WTC11 (cell line): ENCODE data around the gene LAPTM4A. TPM values are rescaled to one million over a fixed set of nuclear protein-coding genes. Genes with fewer than 3 reads are reported as not detected.

ENCODE experiments used
- ATAC-seq: fragments of 200-7000 bp; cut with Tn5 transposase; 2 replicates; pipeline ENCODE4 v1.10.0; 2021; ENCODE audit warnings: mild to moderate bottlenecking, moderate library complexity
- CTCF ChIA-PET: fragments of 300-600 bp; sonication (Branson Sonifier 250); formaldehyde crosslinking; loops from one replicate; lab custom pipeline; 2021; ENCODE audit warnings: antibody characterized with exemption; lab: Charles Lee
- POLR2A ChIA-PET: fragments of 350-600 bp; sonication (Branson Sonifier 250); formaldehyde crosslinking; loops from one replicate; lab custom pipeline; 2021; ENCODE audit warnings: antibody characterized with exemption; lab: Charles Lee
- DNase-seq: peaks from one replicate; pipeline ENCODE4 v3.0.0; 2021; ENCODE audit warnings: low spot score
- H3K27ac Mint-ChIP-seq: 2 replicates; pipeline ENCODE4 v1.8.0; 2021; ENCODE audit warnings: mixed read lengths
- H3K27me3 Mint-ChIP-seq: 2 replicates; pipeline ENCODE4 v1.8.0; 2021; ENCODE audit warnings: low read depth, mild to moderate bottlenecking, moderate library complexity, mixed read lengths
- H3K36me3 Mint-ChIP-seq: 2 replicates; pipeline ENCODE4 v1.8.0; 2021; ENCODE audit warnings: mixed read lengths
- H3K4me1 Mint-ChIP-seq: 2 replicates; pipeline ENCODE4 v1.8.0; 2022; ENCODE audit warnings: mixed read lengths
- H3K4me3 Mint-ChIP-seq: 2 replicates; pipeline ENCODE4 v1.8.0; 2021; ENCODE audit warnings: mild to moderate bottlenecking, moderate library complexity, mixed read lengths
- H3K9me3 Mint-ChIP-seq: 2 replicates; pipeline ENCODE4 v1.8.0; 2021; ENCODE audit warnings: mixed read lengths
- NFE2L1 ChIP-seq: sonication (generic); formaldehyde crosslinking; IDR thresholded peaks from 2 replicates; pipeline ENCODE4 v1.8.1; 2023; ENCODE audit warnings: missing genetic modification reagents
- NR3C1 ChIP-seq: sonication (generic); formaldehyde crosslinking; conservative IDR thresholded peaks from 2 replicates; pipeline ENCODE4 v1.8.1; 2023; ENCODE audit warnings: low read depth, mild to moderate bottlenecking, missing genetic modification reagents
- RELA ChIP-seq: sonication (generic); formaldehyde crosslinking; IDR thresholded peaks from 2 replicates; pipeline ENCODE4 v1.8.1; 2022; ENCODE audit warnings: missing genetic modification reagents, mild to moderate bottlenecking, borderline replicate concordance
- total RNA-seq: library from RNA; stranded (reverse); gene quantifications from 3 replicates; pipeline ENCODE4 v1.2.3, GENCODE V29; 2021
- TF ChIP-seq, protein P1 (sequence below): fragments of 250-450 bp; sonication (Bioruptor Pico); IDR thresholded peaks from 2 replicates; pipeline ENCODE4 v1.8.0; 2021; ENCODE audit warnings: mild to moderate bottlenecking
- TF ChIP-seq, protein P2 (sequence below): sonication (generic); formaldehyde crosslinking; IDR thresholded peaks from 2 replicates; pipeline ENCODE4 v1.8.1; 2022; ENCODE audit warnings: mild to moderate bottlenecking, moderate library complexity, missing genetic modification reagents
- TF ChIP-seq, protein P3 (sequence below): sonication (generic); formaldehyde crosslinking; IDR thresholded peaks from 2 replicates; pipeline ENCODE4 v1.8.0; 2023; ENCODE audit warnings: missing genetic modification reagents
- TF ChIP-seq, protein P4 (sequence below): sonication (generic); formaldehyde crosslinking; IDR thresholded peaks from 2 replicates; pipeline ENCODE4 v1.8.1; 2023; ENCODE audit warnings: mild to moderate bottlenecking, moderate library complexity, missing genetic modification reagents
- TF ChIP-seq, protein P5 (sequence below): fragments of 250-450 bp; sonication (Bioruptor Pico); conservative IDR thresholded peaks from 2 replicates; pipeline ENCODE4 v1.9.0; 2021; ENCODE audit warnings: mild to moderate bottlenecking
- TF ChIP-seq, protein P6 (sequence below): sonication (generic); formaldehyde crosslinking; IDR thresholded peaks from 2 replicates; pipeline ENCODE4 v1.8.1; 2023; ENCODE audit warnings: mild to moderate bottlenecking, missing genetic modification reagents
- TF ChIP-seq, protein P7 (sequence below): fragments of 200-600 bp; IDR thresholded peaks from 2 replicates; pipeline ENCODE4 v1.8.0; 2022; ENCODE audit warnings: antibody characterized with exemption

Gene LAPTM4A
- total RNA-seq, 1 experiment from 2014 or later = 163 TPM

DNA sequence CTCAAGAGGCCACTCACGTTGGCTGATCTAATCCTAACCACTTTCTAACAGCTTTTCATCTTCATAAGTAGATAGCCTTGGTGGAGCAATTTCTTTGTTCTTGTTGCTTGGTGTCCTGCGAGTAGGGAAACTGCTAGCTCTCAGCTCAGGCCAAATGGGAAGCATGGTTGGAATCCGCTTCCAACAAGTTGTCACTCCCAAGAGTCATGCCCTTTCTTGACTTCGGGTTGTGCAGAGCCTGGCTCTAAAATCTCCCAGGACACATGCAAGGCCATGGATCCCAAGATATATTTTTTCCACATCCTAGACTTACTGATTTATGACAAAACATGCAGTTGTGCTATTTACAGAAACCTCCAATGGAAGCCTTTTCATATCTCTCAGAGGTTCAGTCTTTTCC is 31.7 kb downstream of the LAPTM4A start (continued):
- TF ChIP-seq, protein P1, sequence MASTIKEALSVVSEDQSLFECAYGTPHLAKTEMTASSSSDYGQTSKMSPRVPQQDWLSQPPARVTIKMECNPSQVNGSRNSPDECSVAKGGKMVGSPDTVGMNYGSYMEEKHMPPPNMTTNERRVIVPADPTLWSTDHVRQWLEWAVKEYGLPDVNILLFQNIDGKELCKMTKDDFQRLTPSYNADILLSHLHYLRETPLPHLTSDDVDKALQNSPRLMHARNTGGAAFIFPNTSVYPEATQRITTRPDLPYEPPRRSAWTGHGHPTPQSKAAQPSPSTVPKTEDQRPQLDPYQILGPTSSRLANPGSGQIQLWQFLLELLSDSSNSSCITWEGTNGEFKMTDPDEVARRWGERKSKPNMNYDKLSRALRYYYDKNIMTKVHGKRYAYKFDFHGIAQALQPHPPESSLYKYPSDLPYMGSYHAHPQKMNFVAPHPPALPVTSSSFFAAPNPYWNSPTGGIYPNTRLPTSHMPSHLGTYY = no peak
- no peak for TF ChIP-seq NR3C1
- TF ChIP-seq, protein P2, sequence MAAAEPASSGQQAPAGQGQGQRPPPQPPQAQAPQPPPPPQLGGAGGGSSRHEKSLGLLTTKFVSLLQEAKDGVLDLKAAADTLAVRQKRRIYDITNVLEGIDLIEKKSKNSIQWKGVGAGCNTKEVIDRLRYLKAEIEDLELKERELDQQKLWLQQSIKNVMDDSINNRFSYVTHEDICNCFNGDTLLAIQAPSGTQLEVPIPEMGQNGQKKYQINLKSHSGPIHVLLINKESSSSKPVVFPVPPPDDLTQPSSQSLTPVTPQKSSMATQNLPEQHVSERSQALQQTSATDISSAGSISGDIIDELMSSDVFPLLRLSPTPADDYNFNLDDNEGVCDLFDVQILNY = no peak
- TF ChIP-seq, all 79 proteins: peak for 0

DNA sequence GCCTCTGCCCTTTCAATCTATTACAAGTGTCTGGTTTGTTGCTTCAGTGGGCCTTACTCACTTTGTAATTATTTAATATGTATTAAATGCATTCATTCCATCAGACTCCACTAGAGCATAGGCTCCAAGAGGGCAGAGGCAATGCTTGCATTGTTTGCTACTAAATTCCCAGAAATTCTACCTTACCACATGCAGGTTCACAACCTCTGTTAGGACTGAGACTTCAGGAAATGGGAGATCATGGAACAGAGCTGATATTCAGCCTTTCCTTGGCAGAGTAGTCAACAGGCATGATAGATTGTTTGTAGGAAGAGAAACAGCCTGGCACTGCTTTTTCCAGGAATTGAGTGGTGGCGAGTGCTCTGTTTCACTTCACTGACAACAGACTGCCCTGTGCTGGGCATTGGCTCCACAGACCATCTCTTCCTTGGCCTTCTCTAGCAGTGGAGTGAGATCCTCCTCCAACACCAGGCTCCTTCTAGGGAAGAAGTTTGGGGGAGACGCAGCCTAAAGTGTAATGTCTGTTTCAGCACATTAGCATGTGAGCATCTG is 32.8 kb downstream of the LAPTM4A start:
- CTCF ChIA-PET = no interaction called here
- DNase-seq (no peak), ATAC-seq (no peak)
- H3K4me1 Mint-ChIP-seq = peaks cover 3% of the 10 kb centered on the region
- TF ChIP-seq RELA (CRISPR knock-in tag) = no peak
- no peak for TF ChIP-seq NFE2L1 (CRISPR knock-in tag)
- TF ChIP-seq, protein P3, sequence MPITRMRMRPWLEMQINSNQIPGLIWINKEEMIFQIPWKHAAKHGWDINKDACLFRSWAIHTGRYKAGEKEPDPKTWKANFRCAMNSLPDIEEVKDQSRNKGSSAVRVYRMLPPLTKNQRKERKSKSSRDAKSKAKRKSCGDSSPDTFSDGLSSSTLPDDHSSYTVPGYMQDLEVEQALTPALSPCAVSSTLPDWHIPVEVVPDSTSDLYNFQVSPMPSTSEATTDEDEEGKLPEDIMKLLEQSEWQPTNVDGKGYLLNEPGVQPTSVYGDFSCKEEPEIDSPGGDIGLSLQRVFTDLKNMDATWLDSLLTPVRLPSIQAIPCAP (CRISPR knock-in tag) = no peak
- TF ChIP-seq, protein P4, sequence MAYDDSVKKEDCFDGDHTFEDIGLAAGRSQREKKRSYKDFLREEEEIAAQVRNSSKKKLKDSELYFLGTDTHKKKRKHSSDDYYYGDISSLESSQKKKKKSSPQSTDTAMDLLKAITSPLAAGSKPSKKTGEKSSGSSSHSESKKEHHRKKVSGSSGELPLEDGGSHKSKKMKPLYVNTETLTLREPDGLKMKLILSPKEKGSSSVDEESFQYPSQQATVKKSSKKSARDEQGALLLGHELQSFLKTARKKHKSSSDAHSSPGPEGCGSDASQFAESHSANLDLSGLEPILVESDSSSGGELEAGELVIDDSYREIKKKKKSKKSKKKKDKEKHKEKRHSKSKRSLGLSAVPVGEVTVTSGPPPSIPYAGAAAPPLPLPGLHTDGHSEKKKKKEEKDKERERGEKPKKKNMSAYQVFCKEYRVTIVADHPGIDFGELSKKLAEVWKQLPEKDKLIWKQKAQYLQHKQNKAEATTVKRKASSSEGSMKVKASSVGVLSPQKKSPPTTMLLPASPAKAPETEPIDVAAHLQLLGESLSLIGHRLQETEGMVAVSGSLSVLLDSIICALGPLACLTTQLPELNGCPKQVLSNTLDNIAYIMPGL (CRISPR knock-in tag) = no peak
- TF ChIP-seq, protein P5, sequence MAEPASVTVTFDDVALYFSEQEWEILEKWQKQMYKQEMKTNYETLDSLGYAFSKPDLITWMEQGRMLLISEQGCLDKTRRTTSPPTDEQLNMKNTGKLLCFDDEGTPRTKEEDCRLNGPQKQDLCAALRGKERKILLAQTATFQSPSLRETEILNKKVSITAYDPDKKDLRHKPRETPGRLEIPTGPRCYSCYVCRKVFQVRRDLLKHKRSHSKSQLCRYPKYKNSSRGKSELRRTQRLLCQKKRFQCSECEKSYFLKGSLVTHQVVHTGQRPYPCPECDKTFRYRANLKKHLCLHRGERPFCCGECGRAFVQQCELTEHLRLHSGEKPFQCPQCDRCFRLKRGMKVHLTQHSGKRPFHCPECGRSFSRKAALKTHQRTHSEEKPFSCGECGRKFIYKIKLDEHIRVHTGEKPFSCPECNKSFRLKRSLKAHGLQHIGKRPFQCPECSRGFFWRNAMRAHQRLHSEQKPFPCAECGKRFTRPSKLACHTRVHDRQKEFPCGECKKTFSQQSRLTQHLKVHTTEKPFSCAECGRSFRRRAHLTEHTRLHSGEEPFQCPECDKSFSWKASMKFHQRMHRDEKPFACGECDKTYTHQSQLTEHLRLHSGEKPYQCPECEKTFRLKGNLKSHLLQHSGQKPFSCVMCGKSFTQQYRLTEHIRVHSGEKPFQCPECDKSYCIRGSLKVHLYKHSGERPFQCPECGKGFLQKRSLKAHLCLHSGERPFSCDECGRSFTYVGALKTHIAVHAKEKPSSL (CRISPR knock-in tag) = no peak
- TF ChIP-seq, protein P6, sequence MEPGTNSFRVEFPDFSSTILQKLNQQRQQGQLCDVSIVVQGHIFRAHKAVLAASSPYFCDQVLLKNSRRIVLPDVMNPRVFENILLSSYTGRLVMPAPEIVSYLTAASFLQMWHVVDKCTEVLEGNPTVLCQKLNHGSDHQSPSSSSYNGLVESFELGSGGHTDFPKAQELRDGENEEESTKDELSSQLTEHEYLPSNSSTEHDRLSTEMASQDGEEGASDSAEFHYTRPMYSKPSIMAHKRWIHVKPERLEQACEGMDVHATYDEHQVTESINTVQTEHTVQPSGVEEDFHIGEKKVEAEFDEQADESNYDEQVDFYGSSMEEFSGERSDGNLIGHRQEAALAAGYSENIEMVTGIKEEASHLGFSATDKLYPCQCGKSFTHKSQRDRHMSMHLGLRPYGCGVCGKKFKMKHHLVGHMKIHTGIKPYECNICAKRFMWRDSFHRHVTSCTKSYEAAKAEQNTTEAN (CRISPR knock-in tag) = no peak
- peaks cover 14% of the 10 kb centered on the region for H3K27me3 Mint-ChIP-seq
- H3K4me3 Mint-ChIP-seq = no peak overlapping the region
- POLR2A ChIA-PET = no interaction called here
- no peak overlapping the region for H3K27ac Mint-ChIP-seq
- peaks cover 33% of the 10 kb centered on the region for H3K36me3 Mint-ChIP-seq
- peaks cover 47% of the 10 kb centered on the region for H3K9me3 Mint-ChIP-seq

DNA sequence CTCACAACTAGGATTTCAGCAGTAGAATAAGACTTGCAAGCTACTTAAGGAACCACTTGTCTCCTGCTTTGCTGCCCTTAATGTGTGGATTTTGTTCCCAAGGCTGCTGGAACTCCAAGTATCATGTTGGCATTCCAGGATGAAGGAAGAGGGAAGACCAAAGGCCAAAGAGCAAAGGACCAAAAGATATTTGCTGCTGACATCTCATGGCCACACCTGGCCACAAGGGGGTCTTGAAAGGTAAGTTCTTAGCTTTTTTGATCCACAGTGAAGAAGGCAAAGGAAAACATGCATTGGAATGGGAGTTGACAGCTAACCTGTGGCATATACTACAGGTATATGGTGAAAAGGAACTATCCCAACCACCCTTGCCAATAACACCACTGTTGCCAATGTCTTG is 35.1 kb downstream of the LAPTM4A start:
- peaks cover 15% of the 10 kb centered on the region for H3K4me1 Mint-ChIP-seq
- TF ChIP-seq, protein P7, sequence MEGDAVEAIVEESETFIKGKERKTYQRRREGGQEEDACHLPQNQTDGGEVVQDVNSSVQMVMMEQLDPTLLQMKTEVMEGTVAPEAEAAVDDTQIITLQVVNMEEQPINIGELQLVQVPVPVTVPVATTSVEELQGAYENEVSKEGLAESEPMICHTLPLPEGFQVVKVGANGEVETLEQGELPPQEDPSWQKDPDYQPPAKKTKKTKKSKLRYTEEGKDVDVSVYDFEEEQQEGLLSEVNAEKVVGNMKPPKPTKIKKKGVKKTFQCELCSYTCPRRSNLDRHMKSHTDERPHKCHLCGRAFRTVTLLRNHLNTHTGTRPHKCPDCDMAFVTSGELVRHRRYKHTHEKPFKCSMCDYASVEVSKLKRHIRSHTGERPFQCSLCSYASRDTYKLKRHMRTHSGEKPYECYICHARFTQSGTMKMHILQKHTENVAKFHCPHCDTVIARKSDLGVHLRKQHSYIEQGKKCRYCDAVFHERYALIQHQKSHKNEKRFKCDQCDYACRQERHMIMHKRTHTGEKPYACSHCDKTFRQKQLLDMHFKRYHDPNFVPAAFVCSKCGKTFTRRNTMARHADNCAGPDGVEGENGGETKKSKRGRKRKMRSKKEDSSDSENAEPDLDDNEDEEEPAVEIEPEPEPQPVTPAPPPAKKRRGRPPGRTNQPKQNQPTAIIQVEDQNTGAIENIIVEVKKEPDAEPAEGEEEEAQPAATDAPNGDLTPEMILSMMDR = peak; percentile 36; the same call in 1 of the 2 replicates
- TF ChIP-seq, protein P3 (CRISPR knock-in tag) = no peak
- ChIA-PET CTCF (interaction anchor here (0.5 to 3.7 kb wide), 24 partner anchors 9 to 215 kb away, joined by 3 to 62 read pairs (median 8); partner anchors contain the start of genes LAPTM4A and WDR35), POLR2A (no interaction called here)
- peaks cover 29% of the 10 kb centered on the region for H3K9me3 Mint-ChIP-seq
- peak; percentile 35 for DNase-seq
- H3K36me3 Mint-ChIP-seq = peaks cover 19% of the 10 kb centered on the region
- 0 out of 2 replicates have a peak, but pooled peaks have one; percentile 4 for ATAC-seq
- H3K27ac Mint-ChIP-seq = no peak overlapping the region
- H3K4me3 Mint-ChIP-seq = no peak overlapping the region
- peaks cover 31% of the 10 kb centered on the region for H3K27me3 Mint-ChIP-seq
